K562 (cell line): ENCODE measurements around the gene RBKS. TPM values are rescaled to one million over a fixed set of nuclear protein-coding genes. Genes with fewer than 3 reads are reported as not detected.
"Not testable (repeated sequence)": the region's sequence is repeated elsewhere in the genome, so short reads cannot be mapped to it uniquely, and the experiment has no call there.

Experiments used
- ATAC-seq: fragments of 200-7000 bp; cut with Tn5 transposase; 3 replicates; pipeline ENCODE4 v1.9.1; 2020; ENCODE audit warnings: moderate library complexity
- BruUV-seq: library from RNA; stranded (reverse); fragments of 400-500 nt; replicated peaks from 2 replicates; lab custom pipeline; 2021; lab: Mats Ljungman, UMichigan
- CTCF ChIA-PET: fragments of 300-600 bp; formaldehyde crosslinking; extraction: SDS; loops from one replicate; lab custom pipeline; 2021; ENCODE audit warnings: low intra/inter-chr PET ratio; lab: Yijun Ruan, JAX
- POLR2A ChIA-PET: fragments of 300-600, 350-650 bp; sonication (Branson Sonifier 250); formaldehyde crosslinking; extraction: SDS; loops from one replicate; lab custom pipeline; 2021; ENCODE audit warnings: antibody characterized with exemption, inconsistent platforms; lab: Yijun Ruan, JAX
- DNase-seq, 4 experiments: peaks; one replicate each; pipeline versions ENCODE4 v3.0.0 to v3.0.0-alpha.2; 2011 to 2018; ENCODE audit warnings: low spot score in 3 of 4, mixed read lengths in 3 of 4; ENCODE audit errors: extremely low read depth in 1 of 4
- FAIRE-seq: peaks from 2 replicates; lab custom pipeline; 2011; peaks lifted over from hg19 to GRCh38; lab: Jason Lieb, UNC
- H2AFZ ChIP-seq: 2 replicates; pipeline ENCODE4 v1.6.0; 2011; ENCODE audit warnings: low read depth, low read length, control low read depth, inconsistent platforms
- H3K27ac ChIP-seq: fragments of 200-600 bp; 3 replicates; pipeline ENCODE4 v1.8.0; 2011; ENCODE audit warnings: low read depth, mild to moderate bottlenecking, control low read depth, inconsistent platforms, low read length, moderate library complexity, mixed read lengths; ENCODE audit errors: extremely low read depth
- H3K27me3 ChIP-seq, 2 experiments: fragments of 300-600 bp in 1 of 2; 2 replicates in 1 of 2; 3 replicates in 1 of 2; pipeline versions ENCODE4 v1.6.0 to v1.8.0; 2011; ENCODE audit warnings: inconsistent platforms in 2 of 2, low read length in 2 of 2, mild to moderate bottlenecking in 1 of 2, mixed read lengths in 1 of 2, moderate library complexity in 1 of 2; ENCODE audit not compliant: control insufficient read depth in 2 of 2, insufficient read depth in 2 of 2
- H3K36me3 ChIP-seq: fragments of 300-600 bp; 3 replicates; pipeline ENCODE4 v1.8.0; 2011; ENCODE audit warnings: mild to moderate bottlenecking, low read length, inconsistent platforms; ENCODE audit not compliant: control insufficient read depth, insufficient read depth
- H3K4me1 ChIP-seq, 2 experiments: fragments of 200-600 bp in 1 of 2; replicated peaks in 1 of 2; 2 replicates in 1 of 2; 3 replicates in 1 of 2; pipeline versions ENCODE4 v1.5.1 to v1.8.0; 2011; ENCODE audit warnings: inconsistent platforms in 2 of 2, low read length in 2 of 2, mild to moderate bottlenecking in 1 of 2, mixed read lengths in 1 of 2, moderate library complexity in 1 of 2; ENCODE audit not compliant: control insufficient read depth in 2 of 2, insufficient read depth in 2 of 2
- H3K4me2 ChIP-seq: 2 replicates; pipeline ENCODE4 v1.6.1; 2011; ENCODE audit warnings: low read length, control low read depth, inconsistent platforms, mixed read lengths; ENCODE audit not compliant: insufficient read depth
- H3K4me3 ChIP-seq: fragments of 200-600 bp; sonication (generic), shearing (Covaris generic); 2 replicates; pipeline ENCODE4 v1.5.1; 2016; ENCODE audit warnings: control low read depth, inconsistent platforms
- H3K79me2 ChIP-seq: fragments of 200-600 bp; 3 replicates; pipeline ENCODE4 v1.8.0; 2011; ENCODE audit warnings: low read length, inconsistent platforms; ENCODE audit not compliant: control insufficient read depth, insufficient read depth
- H3K9ac ChIP-seq, 2 experiments: 2 replicates each; pipeline versions ENCODE4 v1.6.0 to v1.6.1; 2011; ENCODE audit warnings: low read depth in 2 of 2, low read length in 2 of 2, control low read depth in 1 of 2, inconsistent platforms in 1 of 2, mild to moderate bottlenecking in 1 of 2, mixed read lengths in 1 of 2; ENCODE audit not compliant: insufficient read depth in 1 of 2
- H3K9me1 ChIP-seq: one replicate; pipeline ENCODE4 v1.6.0; 2011; ENCODE audit warnings: inconsistent platforms, mild to moderate bottlenecking, low read length, moderate library complexity; ENCODE audit not compliant: control insufficient read depth, insufficient read depth
- H3K9me3 ChIP-seq: replicated peaks from 2 replicates; pipeline ENCODE4 v1.5.1; 2011; ENCODE audit warnings: low read depth, low read length, inconsistent platforms; ENCODE audit not compliant: control insufficient read depth, insufficient read depth
- H4K20me1 ChIP-seq: replicated peaks from 2 replicates; pipeline ENCODE4 v1.6.1; 2011; ENCODE audit warnings: low read length, inconsistent platforms, mixed read lengths; ENCODE audit not compliant: control insufficient read depth, insufficient read depth
- BRF1 ChIP-seq: IDR thresholded peaks from 3 replicates; pipeline ENCODE4 v1.6.1; 2011; ENCODE audit warnings: borderline replicate concordance, mild to moderate bottlenecking; ENCODE audit not compliant: insufficient read length; ENCODE audit errors: extremely low read depth
- FOXJ2 ChIP-seq: fragments of 200-800 bp; sonication (Bioruptor generic); IDR thresholded peaks from 2 replicates; pipeline ENCODE4 v1.6.1; 2016; ENCODE audit warnings: missing genetic modification characterization, missing compliant biosample characterization
- SIN3A ChIP-seq, 2 experiments: fragments of 150-350 bp in 1 of 2; IDR thresholded peaks; 2 replicates each; pipeline ENCODE4 v1.6.1; 2011 to 2016; ENCODE audit warnings: borderline replicate concordance in 2 of 2, low read depth in 2 of 2, low read length in 2 of 2, mild to moderate bottlenecking in 2 of 2, moderate library complexity in 2 of 2; ENCODE audit not compliant: control insufficient read depth in 1 of 2
- ZNF311 ChIP-seq: fragments of 250-450 bp; sonication (Bioruptor Pico); IDR thresholded peaks from 2 replicates; pipeline ENCODE4 v1.4.0; 2020; ENCODE audit warnings: mild to moderate bottlenecking, moderate library complexity
- ZNF695 ChIP-seq: fragments of 450-650 bp; formaldehyde crosslinking; IDR thresholded peaks from 2 replicates; pipeline ENCODE4 v1.4.0; 2020; ENCODE audit warnings: mild to moderate bottlenecking, moderate library complexity
- WGBS: fragments of 100-300 bp; shearing (Covaris generic); methylation state at CpG from one replicate; pipeline ENCODE4 v1.1.6; 2016; ENCODE audit warnings: low coverage, mixed read lengths; ENCODE audit not compliant: insufficient coverage; ENCODE audit errors: missing lambda C conversion rate; 5-methylcytosine and 5-hydroxymethylcytosine counted together
- in situ Hi-C: fragments of 300-500 bp; cut with MboI; formaldehyde crosslinking; loops from 4 replicates; pipeline ENCODE4 v1.15.0; 2018; ENCODE audit warnings: inconsistent platforms, mixed read lengths
- intact Hi-C: fragments of 100-400 bp; cut with micrococcal nuclease; formaldehyde crosslinking; loops from 2 replicates; pipeline ENCODE4 v1.14.2; 2022
- polyA plus RNA-seq, 8 experiments: library from polyadenylated mRNA; depleted of rRNA in 4 of 8; stranded (reverse) in 5 of 8; unstranded in 3 of 8; fragments of >200 nt; fragmentation: Nextera tagmentation in 2 of 8; fragmentation: Illumina TruSeq in 1 of 8; extraction: Ambion mirVana in 2 of 8; extraction: Trizol in 1 of 8; gene quantifications; 2 replicates each; pipeline versions ENCODE4 v1.2.1 to v1.2.3, GENCODE V29; 2011 to 2014; ENCODE audit warnings: inconsistent platforms in 1 of 8, missing spikeins in 1 of 8
- total RNA-seq, 7 experiments: library from RNA; depleted of rRNA in 6 of 7; stranded (reverse); fragments of >200 nt in 6 of 7; fragmentation: Illumina TruSeq in 2 of 7; extraction: Trizol in 2 of 7; gene quantifications; 2 replicates each; pipeline versions ENCODE4 v1.2.1 to v1.2.3, GENCODE V29; 2011 to 2021; ENCODE audit warnings: low replicate concordance in 1 of 7
- TF ChIP-seq, protein P1 (sequence below): fragments of 250-450 bp; sonication (Bioruptor Pico); IDR thresholded peaks from 2 replicates; pipeline ENCODE4 v1.4.0; 2020; ENCODE audit warnings: mild to moderate bottlenecking, moderate library complexity, borderline replicate concordance

RBKS gene
- total and polyA plus RNA-seq, 9 of the 15 experiments (the other 6 are each of a cell fraction or from before 2014, with no cell fraction given), result 0.06 to 0.39 (median 0.19) TPM

- FAIRE-seq, result no peak
- Histone ChIP-seq H3K4me3 (no peak overlapping the region), H3K4me2 (no peak overlapping the region), H3K27ac (no peak overlapping the region), H2AFZ (no peak overlapping the region), H3K9me1 (no peaks in the 10 kb centered on the region), H3K27me3 (no peaks in the 10 kb centered on the region), H3K36me3 (no peaks in the 10 kb centered on the region), H3K9me3 (no peaks in the 10 kb centered on the region), H3K9ac (no peak overlapping the region), H3K4me1 (peaks cover 0 to under 1% of the 10 kb centered on the region in 2 experiments; a peak in 1 of 5 replicates), H3K79me2 (no peaks in the 10 kb centered on the region), H4K20me1 (no peaks in the 10 kb centered on the region)
- no peak for ATAC-seq
- no TSS peak for BruUV-seq
- in situ Hi-C loops (no loop called here), intact Hi-C loops (no loop called here)
- no peak for DNase-seq
- POLR2A ChIA-PET, result no interaction called here
- 2% methylated on average over 2 of the region's 2 CpGs for WGBS
- no peak for TF ChIP-seq ZNF695 (CRISPR knock-in tag)
- no peak for TF ChIP-seq ZNF311
- TF ChIP-seq FOXJ2 (tag), result peak; percentile 95
- no peak for TF ChIP-seq SIN3A (IDR thresholded peaks at IDR 0.05; ENCODE audit: borderline replicate concordance in 2 of 2, control insufficient read depth in 1 of 2, low read depth in 2 of 2, low read length in 2 of 2)
- TF ChIP-seq BRF1, result no peak
- TF ChIP-seq, protein P1, sequence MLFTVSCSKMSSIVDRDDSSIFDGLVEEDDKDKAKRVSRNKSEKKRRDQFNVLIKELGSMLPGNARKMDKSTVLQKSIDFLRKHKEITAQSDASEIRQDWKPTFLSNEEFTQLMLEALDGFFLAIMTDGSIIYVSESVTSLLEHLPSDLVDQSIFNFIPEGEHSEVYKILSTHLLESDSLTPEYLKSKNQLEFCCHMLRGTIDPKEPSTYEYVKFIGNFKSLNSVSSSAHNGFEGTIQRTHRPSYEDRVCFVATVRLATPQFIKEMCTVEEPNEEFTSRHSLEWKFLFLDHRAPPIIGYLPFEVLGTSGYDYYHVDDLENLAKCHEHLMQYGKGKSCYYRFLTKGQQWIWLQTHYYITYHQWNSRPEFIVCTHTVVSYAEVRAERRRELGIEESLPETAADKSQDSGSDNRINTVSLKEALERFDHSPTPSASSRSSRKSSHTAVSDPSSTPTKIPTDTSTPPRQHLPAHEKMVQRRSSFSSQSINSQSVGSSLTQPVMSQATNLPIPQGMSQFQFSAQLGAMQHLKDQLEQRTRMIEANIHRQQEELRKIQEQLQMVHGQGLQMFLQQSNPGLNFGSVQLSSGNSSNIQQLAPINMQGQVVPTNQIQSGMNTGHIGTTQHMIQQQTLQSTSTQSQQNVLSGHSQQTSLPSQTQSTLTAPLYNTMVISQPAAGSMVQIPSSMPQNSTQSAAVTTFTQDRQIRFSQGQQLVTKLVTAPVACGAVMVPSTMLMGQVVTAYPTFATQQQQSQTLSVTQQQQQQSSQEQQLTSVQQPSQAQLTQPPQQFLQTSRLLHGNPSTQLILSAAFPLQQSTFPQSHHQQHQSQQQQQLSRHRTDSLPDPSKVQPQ, result no peak
- CTCF ChIA-PET, result no interaction called here
These were observed 5.6 kb downstream of the RBKS start for GRCh38 chr2:27884601-27885000.

DNA sequence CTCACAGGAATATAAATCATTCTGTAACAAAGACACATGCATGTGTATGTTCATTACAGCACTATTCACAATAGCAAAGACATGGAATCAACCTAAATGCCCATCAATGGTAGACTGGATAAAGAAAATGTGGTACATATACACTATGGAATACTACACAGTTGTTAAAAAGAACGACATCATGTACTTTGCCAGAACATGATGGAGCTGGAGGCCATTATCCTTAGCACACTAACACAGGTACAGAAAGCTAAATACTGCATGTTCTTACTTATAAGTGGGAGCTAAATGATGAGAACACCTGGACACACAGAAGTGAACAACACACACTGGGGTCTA lies 7.6 kb downstream of the RBKS start:
- H3K9me1 ChIP-seq, H3K36me3 ChIP-seq, H3K4me1 ChIP-seq, DNase-seq, H3K4me3 ChIP-seq, H3K79me2 ChIP-seq, BruUV-seq, H3K9ac ChIP-seq, POLR2A ChIA-PET, in situ Hi-C loops, FAIRE-seq, H3K27ac ChIP-seq, ATAC-seq, H3K9me3 ChIP-seq, H4K20me1 ChIP-seq, H3K4me2 ChIP-seq, CTCF ChIA-PET, H3K27me3 ChIP-seq, H2AFZ ChIP-seq, intact Hi-C loops: not testable (repeated sequence)
- 0% methylated on average over 1 of the region's 1 CpG for WGBS
